Inflammatory macrophage (primary cell): ENCODE data around the gene AGFG2.
"Not testable (repeated sequence)": the region's sequence is repeated elsewhere in the genome, so short reads cannot be mapped to it uniquely, and the experiment has no call there.

ENCODE experiments used
- DNase-seq, 2 donors: peaks; one replicate each; pipeline ENCODE4 v3.0.0-alpha.2; 2020 to 2022

Gene AGFG2

GRCh38 chr7:100553032-100553431 is 14.0 kb downstream of the AGFG2 start:
- DNase-seq: no peak

- peak in 1 of 2 donors; percentile 39 for DNase-seq
Measured at GRCh38 chr7:100555701-100556100, 16.7 kb downstream of the AGFG2 start.

DNA sequence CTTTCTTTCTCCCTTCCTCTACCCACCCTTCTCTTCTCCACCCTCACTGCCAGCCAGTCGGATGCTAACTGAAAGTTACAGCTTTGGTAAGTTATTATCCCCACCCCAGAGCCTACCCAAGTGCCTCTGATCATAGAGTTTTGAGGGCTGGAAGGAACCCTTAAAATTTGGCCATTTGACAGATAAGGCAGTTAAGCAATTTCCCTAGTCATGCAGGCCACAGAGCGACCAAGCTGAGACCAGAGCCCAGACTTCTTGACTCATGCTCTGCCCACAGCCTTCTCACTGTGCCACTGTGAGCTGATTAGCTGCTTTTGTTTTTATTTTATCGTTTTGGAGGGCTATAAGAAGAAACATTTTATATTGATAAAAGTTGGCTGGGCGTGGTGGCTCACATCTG is 17.5 kb downstream of the AGFG2 start:
- DNase-seq: peak; percentile 62 to 84

GRCh38 chr7:100559127-100559526 is 20.1 kb downstream of the AGFG2 start:
- no peak for DNase-seq

- DNase-seq: no peak
Measured at GRCh38 chr7:100561491-100562194, 22.6 kb downstream of the AGFG2 start.

DNA sequence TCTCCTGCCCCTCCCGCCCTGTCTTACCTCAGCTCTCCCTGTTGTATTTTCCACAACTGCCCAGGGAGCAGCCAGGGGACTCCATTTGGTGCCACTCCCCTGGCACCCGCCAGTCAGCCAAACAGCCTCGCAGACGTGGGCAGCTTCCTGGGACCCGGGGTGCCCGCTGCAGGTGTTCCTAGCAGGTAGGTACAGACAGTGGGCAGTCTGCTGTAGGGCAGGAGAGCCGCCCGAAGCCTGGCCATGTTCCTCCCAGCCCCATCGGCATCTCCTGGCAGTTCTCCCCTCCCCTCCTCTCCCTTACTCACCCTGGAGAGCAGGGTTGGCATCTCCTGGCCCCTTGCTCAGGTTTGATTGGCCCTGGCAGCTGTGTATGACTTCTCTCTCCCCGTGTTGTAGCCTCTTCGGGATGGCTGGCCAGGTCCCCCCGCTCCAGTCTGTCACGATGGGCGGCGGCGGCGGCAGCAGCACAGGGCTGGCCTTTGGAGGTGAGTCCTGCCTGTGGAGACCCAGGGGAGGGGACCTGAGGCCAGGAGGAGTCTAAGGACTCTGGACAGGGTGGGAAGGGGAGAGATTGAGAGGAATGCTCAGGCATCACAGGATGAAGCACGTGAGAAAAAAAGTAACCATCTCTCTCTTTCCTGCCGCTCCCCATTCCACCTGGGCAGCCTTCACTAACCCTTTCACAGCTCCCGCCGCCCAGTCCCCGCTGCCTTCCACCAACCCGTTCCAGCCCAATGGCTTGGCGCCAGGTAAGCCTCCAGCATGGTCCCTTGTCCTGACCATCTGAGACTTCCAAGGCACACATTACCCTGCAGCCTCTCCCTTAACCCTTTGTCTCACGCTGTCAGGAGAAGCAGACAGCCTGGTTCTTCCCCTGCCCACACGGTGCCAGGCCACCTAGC is 23.4 kb downstream of the AGFG2 start:
- DNase-seq: no peak

DNA sequence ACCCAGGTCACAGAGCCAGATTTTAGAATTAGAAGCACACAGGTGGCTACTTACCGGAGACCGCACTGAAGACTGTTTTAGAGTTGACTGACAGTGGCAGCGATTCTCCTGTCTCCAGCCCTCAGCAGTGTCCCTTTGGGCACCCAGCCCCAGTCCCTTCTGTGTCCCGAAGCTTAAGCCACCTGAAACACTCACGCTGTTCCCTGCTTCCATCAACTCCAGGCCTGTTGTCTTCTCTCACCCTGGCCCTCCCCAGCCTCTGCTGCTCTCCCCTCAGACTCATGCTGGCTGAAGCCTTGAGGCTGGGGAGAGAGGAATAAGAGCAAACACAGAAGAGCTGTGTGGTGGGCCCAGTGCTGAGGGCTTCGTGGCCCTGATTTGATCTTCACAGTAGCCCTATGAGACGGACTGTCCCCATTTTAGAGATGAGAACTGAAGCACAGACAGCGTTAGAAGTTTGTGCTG is 24.1 kb downstream of the AGFG2 start:
- DNase-seq: no peak

DNA sequence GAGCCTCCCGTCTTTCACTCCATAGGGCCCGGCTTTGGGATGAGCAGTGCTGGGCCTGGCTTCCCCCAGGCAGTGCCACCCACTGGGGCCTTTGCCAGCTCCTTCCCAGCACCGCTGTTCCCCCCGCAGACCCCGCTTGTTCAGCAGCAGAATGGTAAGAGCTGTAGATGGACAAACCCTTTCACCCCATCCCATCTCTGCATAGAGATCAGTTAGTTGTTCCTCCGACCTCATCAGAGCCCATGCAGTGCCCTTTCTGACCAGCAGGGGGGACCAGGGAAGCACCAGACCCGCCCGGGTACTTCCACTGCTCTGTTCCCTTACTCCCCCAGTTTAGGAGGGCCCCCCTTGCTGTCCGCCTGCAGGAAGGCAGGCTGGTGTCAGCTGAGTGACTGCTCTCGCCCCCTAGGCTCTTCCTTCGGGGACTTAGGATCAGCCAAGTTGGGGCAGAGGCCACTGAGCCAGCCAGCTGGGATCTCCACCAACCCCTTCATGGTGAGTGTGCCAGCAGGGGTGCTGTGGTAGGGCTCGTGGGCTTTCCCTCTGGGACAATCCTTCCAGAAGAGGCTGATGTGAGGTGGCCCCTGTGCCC is 24.9 kb downstream of the AGFG2 start:
- DNase-seq: peak; percentile 74 to 76

DNA sequence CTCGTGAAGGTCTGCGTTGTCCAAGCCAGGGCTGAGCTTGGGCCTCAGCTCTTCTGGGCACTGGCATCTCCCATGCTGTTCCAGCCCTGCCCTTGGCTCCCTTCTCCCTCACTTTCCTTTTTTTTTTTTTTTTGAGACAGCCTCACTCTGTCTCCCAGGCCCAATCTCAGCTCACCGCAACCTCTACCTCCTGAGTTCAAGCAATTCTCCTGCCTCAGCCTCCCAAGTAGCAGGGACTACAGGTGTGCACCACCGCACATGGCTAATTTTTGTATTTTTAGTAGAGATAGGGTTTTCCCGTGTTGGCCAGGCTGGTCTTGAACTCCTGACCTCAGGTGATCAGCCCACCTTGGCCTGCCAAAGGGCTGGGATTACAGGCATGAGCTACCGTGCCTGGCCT is 25.4 kb downstream of the AGFG2 start:
- DNase-seq: not testable (repeated sequence)

DNA sequence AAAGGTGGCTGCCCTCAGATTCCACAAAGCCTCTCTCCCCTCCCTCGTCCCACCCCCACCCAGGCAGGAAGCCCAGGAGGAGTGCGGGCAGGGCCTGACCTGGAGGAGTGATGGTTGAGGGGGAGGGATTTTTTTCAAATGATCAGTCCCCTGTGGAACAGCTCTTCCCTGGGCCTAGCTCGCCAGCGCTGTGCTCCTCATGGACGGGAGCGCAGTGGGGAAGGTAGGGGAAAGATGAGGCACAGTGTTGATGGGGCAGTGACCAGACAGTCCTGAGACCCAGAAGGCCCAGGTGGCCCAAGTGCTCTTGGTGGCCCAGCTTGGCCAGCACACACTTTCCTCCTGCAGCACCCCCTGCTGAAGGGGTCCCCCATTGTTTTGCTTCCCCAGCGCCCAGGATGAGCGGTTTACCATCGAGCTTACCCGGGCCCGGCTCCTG is 26.1 kb downstream of the AGFG2 start:
- no peak for DNase-seq

- no peak for DNase-seq
Measured at GRCh38 chr7:100566018-100566531, 27.1 kb downstream of the AGFG2 start.

GRCh38 chr7:100567031-100567730 is 28.2 kb downstream of the AGFG2 start:
- DNase-seq: no peak

DNA sequence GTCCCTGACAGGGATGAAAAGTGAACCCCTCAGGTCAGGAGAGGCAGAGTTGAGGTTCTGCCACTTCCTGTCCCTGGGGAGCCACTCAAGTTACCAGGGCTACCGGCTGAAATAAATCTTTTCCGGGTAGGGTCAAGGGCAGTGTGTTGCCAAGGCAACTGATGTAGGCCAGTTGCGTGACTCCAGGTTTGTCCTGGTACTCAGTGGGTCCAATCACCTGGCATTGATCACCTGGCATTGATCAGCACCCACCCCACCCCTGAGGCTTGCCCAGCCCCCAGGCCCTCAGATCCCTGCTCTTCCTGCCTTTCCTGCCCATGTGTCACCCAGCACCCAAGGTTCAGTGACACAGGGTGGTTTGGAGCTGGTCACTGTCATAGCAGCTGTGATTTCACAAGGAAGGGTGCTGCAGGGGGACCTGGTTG is 28.8 kb downstream of the AGFG2 start:
- DNase-seq: no peak

DNA sequence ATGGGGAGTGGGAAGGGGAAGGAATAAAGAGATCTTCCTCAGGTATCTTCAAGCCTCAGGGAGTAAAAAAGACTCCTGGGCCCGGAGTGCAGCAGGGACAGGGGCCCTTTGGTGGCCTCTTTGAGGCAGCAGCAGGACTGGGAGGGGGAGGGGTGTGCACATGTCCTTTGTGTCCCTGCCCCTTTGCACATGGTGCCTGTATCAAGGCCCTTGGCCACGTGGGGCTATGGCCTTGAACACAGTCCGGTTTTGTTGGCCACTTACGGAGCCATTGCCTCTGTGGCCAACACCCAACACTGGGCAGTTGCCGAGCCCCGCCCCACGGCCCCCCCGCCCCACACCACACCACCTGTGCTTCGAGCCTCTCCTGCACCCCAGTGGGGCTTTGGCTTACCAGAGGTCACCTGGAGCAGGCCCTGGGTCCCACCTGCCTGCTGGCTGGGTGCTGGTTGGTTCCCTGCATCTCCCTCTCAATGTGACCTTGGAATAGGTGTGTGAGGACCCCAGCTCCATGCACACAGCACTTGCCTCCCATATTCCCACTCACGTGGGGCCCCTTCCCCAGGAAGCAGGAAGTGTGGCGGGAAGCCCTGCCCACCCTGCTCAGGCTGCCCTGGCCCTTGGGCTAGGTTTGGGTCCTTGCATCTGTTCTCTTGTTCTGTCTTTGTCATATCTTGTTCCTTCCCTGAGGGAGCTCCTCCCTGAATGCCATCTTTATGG is 29.3 kb downstream of the AGFG2 start:
- DNase-seq: no peak

DNA sequence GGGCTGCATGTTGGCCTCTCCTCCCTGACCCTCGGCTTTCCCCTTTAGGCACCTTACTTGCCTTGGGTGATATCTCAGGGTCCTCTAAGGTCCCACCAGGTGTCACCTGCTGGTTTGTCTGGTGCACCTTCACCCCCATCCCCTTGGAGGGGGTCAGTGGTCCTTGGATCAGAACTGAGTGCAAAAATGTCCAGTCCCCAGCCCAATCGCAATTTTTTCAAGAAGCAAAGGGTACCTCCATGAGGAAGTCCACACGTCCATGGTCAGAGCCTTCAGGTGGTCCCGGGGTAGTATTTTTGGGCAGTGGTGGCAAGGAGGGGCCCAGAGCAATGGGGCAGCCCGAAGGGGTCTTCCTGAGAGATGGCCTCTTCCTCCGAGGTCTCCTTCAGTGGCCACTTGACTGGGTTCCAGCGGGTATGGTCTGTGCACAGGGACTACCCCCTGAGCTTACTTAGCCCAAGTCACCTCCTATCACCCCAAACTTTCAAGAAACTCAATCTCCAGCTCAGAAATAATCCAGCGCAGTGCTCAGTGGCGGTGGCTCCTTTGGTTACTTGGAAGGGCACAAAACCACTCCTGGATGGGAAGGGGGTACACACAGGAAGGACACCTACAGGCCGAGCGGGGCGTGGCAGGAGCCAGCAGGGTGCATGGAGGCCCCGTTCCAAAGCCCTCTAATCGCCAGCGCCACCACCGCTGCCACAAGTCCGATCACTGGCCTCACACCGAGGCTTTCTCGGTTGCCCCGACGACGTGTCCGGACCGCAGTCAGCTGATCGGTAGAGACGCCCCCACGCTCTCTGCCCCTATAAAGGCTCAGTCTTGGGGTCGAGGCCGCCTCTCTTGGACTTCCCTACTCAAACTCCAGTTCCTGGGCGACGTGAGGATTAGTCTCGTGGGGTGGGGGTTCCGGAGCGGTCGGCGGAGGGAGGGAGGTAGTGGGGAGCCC is 30.2 kb downstream of the AGFG2 start:
- peak; percentile 62 to 71 for DNase-seq

- DNase-seq: no peak
Measured at GRCh38 chr7:100570954-100571828, 32.2 kb downstream of the AGFG2 start.

DNA sequence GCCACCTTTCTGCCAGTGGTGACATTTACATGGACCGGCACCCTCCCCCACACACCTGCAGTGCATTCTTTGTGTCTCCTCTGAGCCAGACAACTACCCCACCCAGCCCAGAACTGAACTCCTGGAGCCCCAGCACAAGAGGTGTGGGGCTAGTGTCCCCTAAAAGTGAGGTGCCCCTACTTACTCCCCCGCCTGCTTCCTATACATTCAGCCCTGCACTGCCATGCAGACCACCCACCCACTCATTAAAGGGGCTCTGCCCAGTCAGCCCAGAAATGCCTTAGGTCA is 32.8 kb downstream of the AGFG2 start:
- no peak for DNase-seq

- no peak for DNase-seq
Measured at GRCh38 chr7:100572281-100572948, 33.4 kb downstream of the AGFG2 start.
